Central memory CD8-positive, alpha-beta T cell (primary cell): ENCODE data around the gene PRPF19.

ENCODE experiments used
- ATAC-seq: fragments of 150-1000 bp; cut with Tn5 transposase; replicated peaks from 2 replicates; pipeline ENCODE4 v1.10.0; 2022; ENCODE audit warnings: mild to moderate bottlenecking, moderate FRiP score, moderate number of reproducible peaks; ENCODE audit not compliant: poor library complexity, severe bottlenecking; ENCODE audit errors: extremely low read depth
- DNase-seq, 2 donors: peaks; one replicate each; pipeline ENCODE4 v3.0.0; 2021; ENCODE audit warnings: low spot score in 2 of 2
- H3K27ac Mint-ChIP-seq: one replicate; pipeline ENCODE4 v1.8.0; 2022; ENCODE audit warnings: low read depth, mild to moderate bottlenecking, moderate library complexity, mixed read lengths
- H3K27me3 Mint-ChIP-seq: one replicate; pipeline ENCODE4 v1.8.0; 2022; ENCODE audit warnings: mixed read lengths
- H3K36me3 Mint-ChIP-seq: one replicate; pipeline ENCODE4 v1.8.0; 2022; ENCODE audit warnings: mild to moderate bottlenecking, moderate library complexity, mixed read lengths; ENCODE audit not compliant: insufficient read depth
- H3K4me1 Mint-ChIP-seq: one replicate; pipeline ENCODE4 v1.8.0; 2022; ENCODE audit warnings: mixed read lengths
- H3K4me3 Mint-ChIP-seq: one replicate; pipeline ENCODE4 v1.8.0; 2022; ENCODE audit warnings: mild to moderate bottlenecking, moderate library complexity, mixed read lengths
- H3K9me3 Mint-ChIP-seq: one replicate; pipeline ENCODE4 v1.8.0; 2022; ENCODE audit warnings: mixed read lengths

Gene PRPF19

GRCh38 chr11:60924906-60925853 is 18.8 kb upstream of the PRPF19 start:
- Mint-ChIP-seq H3K4me1 (peaks cover 17% of the 10 kb centered on the region), H3K27ac (no peak overlapping the region), H3K36me3 (peaks cover 13% of the 10 kb centered on the region), H3K4me3 (peak overlapping the region; percentile 70), H3K27me3 (peaks cover 35% of the 10 kb centered on the region), H3K9me3 (no peaks in the 10 kb centered on the region)
- DNase-seq = no peak
- ATAC-seq = peak; percentile 42

GRCh38 chr11:60924110-60924905 is 17.9 kb upstream of the PRPF19 start, which contains the start of gene TMEM132A:
Gene TMEM132A, plus strand, starts transcription at chr11:60924460. Its CDS starts 174 bp downstream, at chr11:60924634.
- no peaks in the 10 kb centered on the region for H3K9me3 Mint-ChIP-seq
- H3K4me3 Mint-ChIP-seq = peak within 1 kb of the TSS; percentile 70
- H3K4me1 Mint-ChIP-seq = peaks cover 17% of the 10 kb centered on the region
- no peak for DNase-seq
- peaks cover 35% of the 10 kb centered on the region for H3K27me3 Mint-ChIP-seq
- ATAC-seq = no peak
- H3K27ac Mint-ChIP-seq = no peak within 1 kb of the TSS
- H3K36me3 Mint-ChIP-seq = peaks cover 19% of the 10 kb centered on the region

GRCh38 chr11:60923800-60924109 is 17.4 kb upstream of the PRPF19 start:
- DNase-seq (no peak), ATAC-seq (no peak)
- Mint-ChIP-seq H3K36me3 (peaks cover 21% of the 10 kb centered on the region), H3K27me3 (peaks cover 35% of the 10 kb centered on the region), H3K4me3 (peak overlapping the region; percentile 70), H3K9me3 (no peaks in the 10 kb centered on the region), H3K27ac (no peak overlapping the region), H3K4me1 (peaks cover 17% of the 10 kb centered on the region)

GRCh38 chr11:60923326-60923725 is 16.9 kb upstream of the PRPF19 start:
- no peaks in the 10 kb centered on the region for H3K9me3 Mint-ChIP-seq
- H3K36me3 Mint-ChIP-seq = peaks cover 21% of the 10 kb centered on the region
- H3K27ac Mint-ChIP-seq = no peak overlapping the region
- ATAC-seq (no peak), DNase-seq (no peak)
- peaks cover 17% of the 10 kb centered on the region for H3K4me1 Mint-ChIP-seq
- H3K27me3 Mint-ChIP-seq = peaks cover 35% of the 10 kb centered on the region
- peak overlapping the region; percentile 70 for H3K4me3 Mint-ChIP-seq

- H3K9me3 Mint-ChIP-seq = no peaks in the 10 kb centered on the region
- H3K27ac Mint-ChIP-seq = no peak overlapping the region
- peaks cover 17% of the 10 kb centered on the region for H3K4me1 Mint-ChIP-seq
- peaks cover 35% of the 10 kb centered on the region for H3K27me3 Mint-ChIP-seq
- DNase-seq (no peak), ATAC-seq (no peak)
- H3K36me3 Mint-ChIP-seq = peaks cover 21% of the 10 kb centered on the region
- H3K4me3 Mint-ChIP-seq = peak overlapping the region; percentile 70
These were observed 16.5 kb upstream of the PRPF19 start for GRCh38 chr11:60922906-60923305.

GRCh38 chr11:60921777-60922335 is 15.5 kb upstream of the PRPF19 start:
- H3K27ac Mint-ChIP-seq = no peak overlapping the region
- H3K9me3 Mint-ChIP-seq = no peaks in the 10 kb centered on the region
- H3K4me1 Mint-ChIP-seq = peaks cover 22% of the 10 kb centered on the region
- H3K27me3 Mint-ChIP-seq = peaks cover 24% of the 10 kb centered on the region
- H3K4me3 Mint-ChIP-seq = no peak overlapping the region
- ATAC-seq (no peak), DNase-seq (no peak)
- peaks cover 21% of the 10 kb centered on the region for H3K36me3 Mint-ChIP-seq

- H3K27ac Mint-ChIP-seq = no peak overlapping the region
- ATAC-seq (no peak), DNase-seq (no peak)
- no peaks in the 10 kb centered on the region for H3K9me3 Mint-ChIP-seq
- H3K27me3 Mint-ChIP-seq = peaks cover 18% of the 10 kb centered on the region
- H3K36me3 Mint-ChIP-seq = peaks cover 21% of the 10 kb centered on the region
- H3K4me3 Mint-ChIP-seq = no peak overlapping the region
- H3K4me1 Mint-ChIP-seq = peaks cover 26% of the 10 kb centered on the region
These were observed 14.9 kb upstream of the PRPF19 start for GRCh38 chr11:60921259-60921658.

GRCh38 chr11:60919956-60920355 is 13.6 kb upstream of the PRPF19 start:
- H3K4me1 Mint-ChIP-seq = peaks cover 34% of the 10 kb centered on the region
- peaks cover 23% of the 10 kb centered on the region for H3K36me3 Mint-ChIP-seq
- no peaks in the 10 kb centered on the region for H3K9me3 Mint-ChIP-seq
- H3K27ac Mint-ChIP-seq = no peak overlapping the region
- peaks cover 9% of the 10 kb centered on the region for H3K27me3 Mint-ChIP-seq
- ATAC-seq (no peak), DNase-seq (no peak)
- no peak overlapping the region for H3K4me3 Mint-ChIP-seq

GRCh38 chr11:60919320-60919719 is 12.9 kb upstream of the PRPF19 start:
- Mint-ChIP-seq H3K4me1 (peaks cover 36% of the 10 kb centered on the region), H3K27me3 (peaks cover 7% of the 10 kb centered on the region), H3K9me3 (no peaks in the 10 kb centered on the region), H3K36me3 (peaks cover 23% of the 10 kb centered on the region), H3K27ac (no peak overlapping the region), H3K4me3 (no peak overlapping the region)
- ATAC-seq (no peak), DNase-seq (no peak)

- DNase-seq = no peak
These were observed 12.5 kb upstream of the PRPF19 start for GRCh38 chr11:60918939-60919265.

GRCh38 chr11:60918251-60918938 is 12.0 kb upstream of the PRPF19 start:
- Mint-ChIP-seq H3K36me3 (peaks cover 29% of the 10 kb centered on the region), H3K4me3 (no peak overlapping the region), H3K4me1 (peaks cover 43% of the 10 kb centered on the region), H3K27ac (no peak overlapping the region), H3K9me3 (no peaks in the 10 kb centered on the region), H3K27me3 (peaks cover 3% of the 10 kb centered on the region)
- DNase-seq (no peak), ATAC-seq (no peak)

More at GRCh38 chr11:60918939-60919265, 12.5 kb upstream of the PRPF19 start:
- peaks cover 26% of the 10 kb centered on the region for H3K36me3 Mint-ChIP-seq
- H3K4me3 Mint-ChIP-seq = no peak overlapping the region
- no peaks in the 10 kb centered on the region for H3K9me3 Mint-ChIP-seq
- H3K27ac Mint-ChIP-seq = no peak overlapping the region
- H3K27me3 Mint-ChIP-seq = peaks cover 7% of the 10 kb centered on the region
- peaks cover 40% of the 10 kb centered on the region for H3K4me1 Mint-ChIP-seq
- ATAC-seq = no peak

- Mint-ChIP-seq H3K27ac (no peak overlapping the region), H3K4me3 (no peak overlapping the region), H3K36me3 (peaks cover 31% of the 10 kb centered on the region), H3K9me3 (no peaks in the 10 kb centered on the region), H3K27me3 (no peaks in the 10 kb centered on the region), H3K4me1 (peaks cover 42% of the 10 kb centered on the region)
- ATAC-seq (no peak), DNase-seq (no peak)
These were observed 10.9 kb upstream of the PRPF19 start for GRCh38 chr11:60917267-60917666.
